ENCODE results near the gene TAX1BP1.

Gene TAX1BP1

DNA sequence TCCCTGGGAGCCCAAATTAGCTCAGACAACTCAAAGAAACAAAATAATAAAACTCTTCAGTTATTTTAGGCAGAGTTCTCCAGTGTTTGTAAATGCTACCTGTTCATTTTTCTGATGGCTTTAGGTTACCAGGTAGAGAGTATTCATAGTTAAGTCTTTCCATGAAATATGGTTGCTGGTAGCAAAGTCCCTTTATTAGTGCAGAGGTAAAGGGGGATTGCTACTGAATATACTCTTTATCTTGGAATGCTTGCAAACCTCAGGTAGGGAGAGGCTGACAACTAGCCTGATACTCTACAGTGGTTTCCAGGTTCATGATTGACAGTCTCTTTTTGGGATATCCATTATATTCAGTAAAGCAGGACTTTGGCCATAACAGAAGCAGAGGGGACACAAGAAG lies 6.5 kb downstream of the TAX1BP1 start:
- POLR2A ChIA-PET, result no interaction called here

DNA sequence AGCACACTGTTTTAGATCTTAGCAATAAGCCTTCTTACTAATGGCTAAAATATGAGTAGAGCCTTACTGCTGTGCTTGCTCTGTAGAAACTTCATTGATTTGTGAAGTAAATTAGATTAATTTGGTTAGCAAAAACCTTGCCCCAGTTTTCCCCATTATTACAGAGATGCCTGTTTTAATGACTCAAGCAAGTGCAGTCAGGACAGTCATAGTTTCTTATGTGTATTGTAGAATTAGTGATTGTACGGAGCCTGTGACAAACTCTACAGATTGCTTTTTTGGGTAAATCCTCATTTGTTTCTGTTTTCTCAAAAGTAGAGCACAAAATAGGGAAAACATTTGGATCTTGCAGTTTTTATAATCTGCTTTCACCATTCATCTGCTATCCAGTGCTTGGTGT lies 7.0 kb downstream of the TAX1BP1 start:
- no peak for DNase-seq
- WGBS (ENCODE audit: insufficient coverage), result 100% methylated on average over 1 of the region's 1 CpG

More for the DNA sequence above, 6.5 kb downstream of the TAX1BP1 start:
- Histone ChIP-seq H3K9me3 (ENCODE audit: control extremely low read depth in 1 of 5, control insufficient read depth in 4 of 5, insufficient read depth in 2 of 5, low read depth in 1 of 5, low read length in 4 of 5) (no peaks in the 10 kb centered on the region), H3K27me3 (replicated peaks in 2 of 5; ENCODE audit: control insufficient read depth in 4 of 5, insufficient read depth in 5 of 5, low read length in 4 of 5) (no peaks in the 10 kb centered on the region), H3K36me3 (ENCODE audit: control insufficient read depth in 4 of 4, insufficient read depth in 4 of 4, low read length in 3 of 4) (peaks cover 0 to 11% (median 5%) of the 10 kb centered on the region in 4 experiments), H3K27ac (ENCODE audit: insufficient read depth in 1 of 2, low read depth in 1 of 2, low read length in 2 of 2, poor library complexity in 1 of 2, severe bottlenecking in 2 of 2) (no peak overlapping the region), H3K4me1 (ENCODE audit: control extremely low read depth in 1 of 4, control insufficient read depth in 4 of 4, insufficient read depth in 4 of 4, low read length in 3 of 4) (peaks cover under 1 to 17% (median 10%) of the 10 kb centered on the region in 4 experiments), H3K4me3 (ENCODE audit: control insufficient read depth in 1 of 7, extremely low read depth in 1 of 7, insufficient read depth in 4 of 7, low read depth in 2 of 7, low read length in 6 of 7) (no peak overlapping the region)
- CTCF ChIA-PET, result interaction anchor here (1.3 to 2.3 kb wide), 3 partner anchors 19 to 160 kb away, joined by 3 to 7 read pairs (median 7); no protein-coding TSS in a partner anchor
- no peak for DNase-seq

GRCh38 chr7:27747589-27748368 lies 7.8 kb downstream of the TAX1BP1 start:
- H3K27me3 ChIP-seq (replicated peaks in 2 of 5; ENCODE audit: control insufficient read depth in 4 of 5, insufficient read depth in 5 of 5, low read length in 4 of 5), result no peaks in the 10 kb centered on the region
- no peaks in the 10 kb centered on the region for H3K9me3 ChIP-seq (ENCODE audit: control extremely low read depth in 1 of 5, control insufficient read depth in 4 of 5, insufficient read depth in 2 of 5, low read depth in 1 of 5, low read length in 4 of 5)
- ChIA-PET CTCF (interaction anchor here (1.9 kb wide), 1 partner anchor 7 kb away, joined by 4 read pairs; no protein-coding TSS in a partner anchor), POLR2A (no interaction called here)
- no peak for DNase-seq
- H3K4me1 ChIP-seq (ENCODE audit: control extremely low read depth in 1 of 4, control insufficient read depth in 4 of 4, insufficient read depth in 4 of 4, low read length in 3 of 4), result peaks cover 0 to 17% (median 10%) of the 10 kb centered on the region in 4 experiments
- H3K36me3 ChIP-seq (ENCODE audit: control insufficient read depth in 4 of 4, insufficient read depth in 4 of 4, low read length in 3 of 4), result peaks cover 0 to 20% (median 11%) of the 10 kb centered on the region in 4 experiments
- H3K4me3 ChIP-seq (ENCODE audit: control insufficient read depth in 1 of 7, extremely low read depth in 1 of 7, insufficient read depth in 4 of 7, low read depth in 2 of 7, low read length in 6 of 7), result no peak overlapping the region
- WGBS (ENCODE audit: insufficient coverage), result 100% methylated on average over 1 of the region's 4 CpGs
- no peak overlapping the region for H3K27ac ChIP-seq (ENCODE audit: insufficient read depth in 1 of 2, low read depth in 1 of 2, low read length in 2 of 2, poor library complexity in 1 of 2, severe bottlenecking in 2 of 2)

More for the DNA sequence above, 7.0 kb downstream of the TAX1BP1 start:
- Histone ChIP-seq H3K27me3 (replicated peaks in 2 of 5; ENCODE audit: control insufficient read depth in 4 of 5, insufficient read depth in 5 of 5, low read length in 4 of 5) (no peaks in the 10 kb centered on the region), H3K27ac (ENCODE audit: insufficient read depth in 1 of 2, low read depth in 1 of 2, low read length in 2 of 2, poor library complexity in 1 of 2, severe bottlenecking in 2 of 2) (no peak overlapping the region), H3K9me3 (ENCODE audit: control extremely low read depth in 1 of 5, control insufficient read depth in 4 of 5, insufficient read depth in 2 of 5, low read depth in 1 of 5, low read length in 4 of 5) (no peaks in the 10 kb centered on the region), H3K4me1 (ENCODE audit: control extremely low read depth in 1 of 4, control insufficient read depth in 4 of 4, insufficient read depth in 4 of 4, low read length in 3 of 4) (peaks cover 0 to 17% (median 10%) of the 10 kb centered on the region in 4 experiments), H3K36me3 (ENCODE audit: control insufficient read depth in 4 of 4, insufficient read depth in 4 of 4, low read length in 3 of 4) (peaks cover 0 to 15% (median 7%) of the 10 kb centered on the region in 4 experiments), H3K4me3 (ENCODE audit: control insufficient read depth in 1 of 7, extremely low read depth in 1 of 7, insufficient read depth in 4 of 7, low read depth in 2 of 7, low read length in 6 of 7) (no peak overlapping the region)
- ChIA-PET CTCF (interaction anchor here (2.3 kb wide), 1 partner anchor 19 kb away, joined by 7 read pairs; no protein-coding TSS in a partner anchor), POLR2A (no interaction called here)

GRCh38 chr7:27750316-27750715 lies 10.4 kb downstream of the TAX1BP1 start:
- no peak overlapping the region for H3K27ac ChIP-seq (ENCODE audit: insufficient read depth in 1 of 2, low read depth in 1 of 2, low read length in 2 of 2, poor library complexity in 1 of 2, severe bottlenecking in 2 of 2)
- ChIA-PET CTCF (interaction anchor here (1.5 kb wide), 1 partner anchor 9 kb away, joined by 7 read pairs; no protein-coding TSS in a partner anchor), POLR2A (no interaction called here)
- H3K36me3 ChIP-seq (ENCODE audit: control insufficient read depth in 4 of 4, insufficient read depth in 4 of 4, low read length in 3 of 4), result peaks cover 0 to 26% (median 11%) of the 10 kb centered on the region in 4 experiments
- no peaks in the 10 kb centered on the region for H3K9me3 ChIP-seq (ENCODE audit: control extremely low read depth in 1 of 5, control insufficient read depth in 4 of 5, insufficient read depth in 2 of 5, low read depth in 1 of 5, low read length in 4 of 5)
- no peaks in the 10 kb centered on the region for H3K27me3 ChIP-seq (replicated peaks in 2 of 5; ENCODE audit: control insufficient read depth in 4 of 5, insufficient read depth in 5 of 5, low read length in 4 of 5)
- peaks cover 0 to 7% (median 3%) of the 10 kb centered on the region in 4 experiments for H3K4me1 ChIP-seq (ENCODE audit: control extremely low read depth in 1 of 4, control insufficient read depth in 4 of 4, insufficient read depth in 4 of 4, low read length in 3 of 4)
- H3K4me3 ChIP-seq (ENCODE audit: control insufficient read depth in 1 of 7, extremely low read depth in 1 of 7, insufficient read depth in 4 of 7, low read depth in 2 of 7, low read length in 6 of 7), result no peak overlapping the region
- peak; percentile 19 to 44 (median 25) for DNase-seq
- WGBS (ENCODE audit: insufficient coverage), result 33% methylated on average over 2 of the region's 2 CpGs

GRCh38 chr7:27751888-27752660 lies 12.1 kb downstream of the TAX1BP1 start:
- no peak for DNase-seq
- Histone ChIP-seq H3K4me1 (ENCODE audit: control extremely low read depth in 1 of 4, control insufficient read depth in 4 of 4, insufficient read depth in 4 of 4, low read length in 3 of 4) (peaks cover 0 to 7% (median 2%) of the 10 kb centered on the region in 4 experiments), H3K27me3 (replicated peaks in 2 of 5; ENCODE audit: control insufficient read depth in 4 of 5, insufficient read depth in 5 of 5, low read length in 4 of 5) (no peaks in the 10 kb centered on the region), H3K36me3 (ENCODE audit: control insufficient read depth in 4 of 4, insufficient read depth in 4 of 4, low read length in 3 of 4) (peaks cover 0 to 40% (median 17%) of the 10 kb centered on the region in 4 experiments), H3K27ac (ENCODE audit: insufficient read depth in 1 of 2, low read depth in 1 of 2, low read length in 2 of 2, poor library complexity in 1 of 2, severe bottlenecking in 2 of 2) (no peak overlapping the region), H3K9me3 (ENCODE audit: control extremely low read depth in 1 of 5, control insufficient read depth in 4 of 5, insufficient read depth in 2 of 5, low read depth in 1 of 5, low read length in 4 of 5) (no peaks in the 10 kb centered on the region), H3K4me3 (ENCODE audit: control insufficient read depth in 1 of 7, extremely low read depth in 1 of 7, insufficient read depth in 4 of 7, low read depth in 2 of 7, low read length in 6 of 7) (no peak overlapping the region)
- POLR2A ChIA-PET, result no interaction called here
- CTCF ChIA-PET, result no interaction called here
- WGBS (ENCODE audit: insufficient coverage), result 100% methylated on average over 6 of the region's 6 CpGs

GRCh38 chr7:27753863-27754262 lies 13.9 kb downstream of the TAX1BP1 start:
- H3K4me3 ChIP-seq (ENCODE audit: control insufficient read depth in 1 of 7, extremely low read depth in 1 of 7, insufficient read depth in 4 of 7, low read depth in 2 of 7, low read length in 6 of 7), result no peak overlapping the region
- DNase-seq, result no peak
- ChIA-PET CTCF (no interaction called here), POLR2A (no interaction called here)
- peaks cover 0 to 7% (median 2%) of the 10 kb centered on the region in 4 experiments for H3K4me1 ChIP-seq (ENCODE audit: control extremely low read depth in 1 of 4, control insufficient read depth in 4 of 4, insufficient read depth in 4 of 4, low read length in 3 of 4)
- H3K9me3 ChIP-seq (ENCODE audit: control extremely low read depth in 1 of 5, control insufficient read depth in 4 of 5, insufficient read depth in 2 of 5, low read depth in 1 of 5, low read length in 4 of 5), result no peaks in the 10 kb centered on the region
- no peak overlapping the region for H3K27ac ChIP-seq (ENCODE audit: insufficient read depth in 1 of 2, low read depth in 1 of 2, low read length in 2 of 2, poor library complexity in 1 of 2, severe bottlenecking in 2 of 2)
- H3K36me3 ChIP-seq (ENCODE audit: control insufficient read depth in 4 of 4, insufficient read depth in 4 of 4, low read length in 3 of 4), result peaks cover 0 to 51% (median 20%) of the 10 kb centered on the region in 4 experiments
- no CpG with 5 or more reads among the region's 1 CpG for WGBS (ENCODE audit: insufficient coverage)
- no peaks in the 10 kb centered on the region for H3K27me3 ChIP-seq (replicated peaks in 2 of 5; ENCODE audit: control insufficient read depth in 4 of 5, insufficient read depth in 5 of 5, low read length in 4 of 5)

GRCh38 chr7:27756298-27756697 lies 16.3 kb downstream of the TAX1BP1 start:
- ChIA-PET POLR2A (no interaction called here), CTCF (no interaction called here)
- peaks cover 7 to 51% (median 20%) of the 10 kb centered on the region in 4 experiments for H3K36me3 ChIP-seq (ENCODE audit: control insufficient read depth in 4 of 4, insufficient read depth in 4 of 4, low read length in 3 of 4)
- H3K27ac ChIP-seq (ENCODE audit: insufficient read depth in 1 of 2, low read depth in 1 of 2, low read length in 2 of 2, poor library complexity in 1 of 2, severe bottlenecking in 2 of 2), result no peak overlapping the region
- H3K4me1 ChIP-seq (ENCODE audit: control extremely low read depth in 1 of 4, control insufficient read depth in 4 of 4, insufficient read depth in 4 of 4, low read length in 3 of 4), result no peaks in the 10 kb centered on the region
- no peak overlapping the region for H3K4me3 ChIP-seq (ENCODE audit: control insufficient read depth in 1 of 7, extremely low read depth in 1 of 7, insufficient read depth in 4 of 7, low read depth in 2 of 7, low read length in 6 of 7)
- no peaks in the 10 kb centered on the region for H3K27me3 ChIP-seq (replicated peaks in 2 of 5; ENCODE audit: control insufficient read depth in 4 of 5, insufficient read depth in 5 of 5, low read length in 4 of 5)
- DNase-seq, result no peak
- H3K9me3 ChIP-seq (ENCODE audit: control extremely low read depth in 1 of 5, control insufficient read depth in 4 of 5, insufficient read depth in 2 of 5, low read depth in 1 of 5, low read length in 4 of 5), result peaks cover 0 to 2% (median under 1%) of the 10 kb centered on the region in 5 experiments
